KMS-11 (cell line): ENCODE data around the gene TFF3.

Source experiments
- H2AFZ ChIP-seq: fragments of 200-600 bp; sonication (generic); 2 replicates; pipeline ENCODE4 v1.6.1; 2016; ENCODE audit warnings: antibody characterized with exemption, mixed run types, low read depth
- H3K27ac ChIP-seq: fragments of 200-600 bp; sonication (generic); 2 replicates; pipeline ENCODE4 v1.6.1; 2016; ENCODE audit warnings: mild to moderate bottlenecking, mixed run types
- H3K27me3 ChIP-seq: fragments of 200-600 bp; sonication (generic); 2 replicates; pipeline ENCODE4 v1.6.1; 2017; ENCODE audit warnings: mild to moderate bottlenecking, low read depth, mixed run types, moderate library complexity; ENCODE audit not compliant: insufficient read depth
- H3K36me3 ChIP-seq: fragments of 200-600 bp; sonication (generic); 2 replicates; pipeline ENCODE4 v1.6.1; 2017; ENCODE audit warnings: mild to moderate bottlenecking, mixed run types; ENCODE audit not compliant: insufficient read depth
- H3K4me1 ChIP-seq: fragments of 200-600 bp; sonication (generic); 2 replicates; pipeline ENCODE4 v1.6.1; 2016; ENCODE audit warnings: mild to moderate bottlenecking, low read depth, mixed run types; ENCODE audit not compliant: poor library complexity, severe bottlenecking
- H3K4me2 ChIP-seq: fragments of 200-600 bp; sonication (generic); 2 replicates; pipeline ENCODE4 v1.7.0; 2016; ENCODE audit warnings: mild to moderate bottlenecking, mixed run types
- H3K4me3 ChIP-seq: fragments of 200-600 bp; sonication (generic); IDR thresholded peaks from 2 replicates; pipeline ENCODE4 v1.6.1; 2017; ENCODE audit warnings: low read depth, low read length, mixed read lengths; ENCODE audit not compliant: insufficient read depth
- H3K79me2 ChIP-seq: fragments of 200-600 bp; sonication (generic); 2 replicates; pipeline ENCODE4 v1.6.1; 2016; ENCODE audit warnings: low read depth, mixed run types; ENCODE audit not compliant: insufficient read depth
- H3K9ac ChIP-seq: fragments of 200-600 bp; sonication (generic); 2 replicates; pipeline ENCODE4 v1.6.1; 2016; ENCODE audit warnings: mild to moderate bottlenecking, mixed run types
- H4K20me1 ChIP-seq: fragments of 200-600 bp; sonication (generic); 2 replicates; pipeline ENCODE4 v1.6.1; 2016; ENCODE audit warnings: mild to moderate bottlenecking, mixed run types; ENCODE audit not compliant: insufficient read depth
- TF ChIP-seq, protein P1 (sequence below): fragments of 200-600 bp; sonication (generic); conservative IDR thresholded peaks from 2 replicates; pipeline ENCODE4 v1.6.1; 2017; ENCODE audit warnings: low read depth, mild to moderate bottlenecking, antibody characterized with exemption, low read length, moderate library complexity, mixed read lengths

The TFF3 gene

GRCh38 chr21:42317826-42318746 is 2.9 kb upstream of the TFF3 start:
- H2AFZ ChIP-seq, result no peak overlapping the region
- no peak overlapping the region for H3K4me2 ChIP-seq
- no peaks in the 10 kb centered on the region for H3K4me1 ChIP-seq

DNA sequence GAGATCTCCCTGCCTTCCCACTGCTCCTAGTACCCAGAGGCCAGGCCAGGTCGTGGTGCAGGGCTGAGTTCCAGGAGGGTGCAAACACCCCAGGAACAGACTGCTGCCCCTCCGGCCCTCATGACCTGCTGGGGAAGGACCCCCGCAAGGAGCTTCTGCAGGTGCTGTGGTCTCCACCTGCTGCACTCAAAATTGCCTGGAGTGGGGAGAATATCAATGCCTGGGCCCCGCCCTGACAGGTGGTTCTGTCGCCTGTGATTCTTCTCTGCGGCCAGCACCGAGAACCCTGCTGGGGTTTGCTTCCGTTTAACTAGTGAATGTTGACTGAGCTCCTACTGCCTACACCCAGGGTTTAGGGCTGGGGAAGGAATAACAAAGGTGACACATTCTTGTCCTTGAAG is 2.1 kb upstream of the TFF3 start:
- Histone ChIP-seq H3K79me2 (no peaks in the 10 kb centered on the region), H2AFZ (no peak overlapping the region), H3K4me1 (no peaks in the 10 kb centered on the region), H3K4me3 (no peak overlapping the region), H3K27ac (no peak overlapping the region), H3K27me3 (peaks cover 24% of the 10 kb centered on the region; the same call in 1 of the 2 replicates), H3K4me2 (no peak overlapping the region), H3K9ac (no peak overlapping the region), H3K36me3 (no peaks in the 10 kb centered on the region), H4K20me1 (no peaks in the 10 kb centered on the region)
- TF ChIP-seq, protein P1, sequence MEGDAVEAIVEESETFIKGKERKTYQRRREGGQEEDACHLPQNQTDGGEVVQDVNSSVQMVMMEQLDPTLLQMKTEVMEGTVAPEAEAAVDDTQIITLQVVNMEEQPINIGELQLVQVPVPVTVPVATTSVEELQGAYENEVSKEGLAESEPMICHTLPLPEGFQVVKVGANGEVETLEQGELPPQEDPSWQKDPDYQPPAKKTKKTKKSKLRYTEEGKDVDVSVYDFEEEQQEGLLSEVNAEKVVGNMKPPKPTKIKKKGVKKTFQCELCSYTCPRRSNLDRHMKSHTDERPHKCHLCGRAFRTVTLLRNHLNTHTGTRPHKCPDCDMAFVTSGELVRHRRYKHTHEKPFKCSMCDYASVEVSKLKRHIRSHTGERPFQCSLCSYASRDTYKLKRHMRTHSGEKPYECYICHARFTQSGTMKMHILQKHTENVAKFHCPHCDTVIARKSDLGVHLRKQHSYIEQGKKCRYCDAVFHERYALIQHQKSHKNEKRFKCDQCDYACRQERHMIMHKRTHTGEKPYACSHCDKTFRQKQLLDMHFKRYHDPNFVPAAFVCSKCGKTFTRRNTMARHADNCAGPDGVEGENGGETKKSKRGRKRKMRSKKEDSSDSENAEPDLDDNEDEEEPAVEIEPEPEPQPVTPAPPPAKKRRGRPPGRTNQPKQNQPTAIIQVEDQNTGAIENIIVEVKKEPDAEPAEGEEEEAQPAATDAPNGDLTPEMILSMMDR, result no peak

More at GRCh38 chr21:42317826-42318746, 2.9 kb upstream of the TFF3 start:
- Histone ChIP-seq H3K27me3 (peaks cover 24% of the 10 kb centered on the region; the same call in 1 of the 2 replicates), H3K79me2 (no peaks in the 10 kb centered on the region), H3K27ac (no peak overlapping the region), H3K36me3 (no peaks in the 10 kb centered on the region), H4K20me1 (no peaks in the 10 kb centered on the region), H3K9ac (no peak overlapping the region), H3K4me3 (no peak overlapping the region)
- TF ChIP-seq, protein P1, result no peak

- H3K27me3 ChIP-seq, result peaks cover 24% of the 10 kb centered on the region; the same call in 1 of the 2 replicates
- TF ChIP-seq, protein P1, result no peak
- no peak overlapping the region for H3K27ac ChIP-seq
- no peaks in the 10 kb centered on the region for H3K4me1 ChIP-seq
- H3K36me3 ChIP-seq, result no peaks in the 10 kb centered on the region
- H2AFZ ChIP-seq, result no peak overlapping the region
- H3K79me2 ChIP-seq, result no peaks in the 10 kb centered on the region
- no peak overlapping the region for H3K4me2 ChIP-seq
- no peak overlapping the region for H3K9ac ChIP-seq
- H3K4me3 ChIP-seq, result no peak overlapping the region
- H4K20me1 ChIP-seq, result no peaks in the 10 kb centered on the region
Observed at GRCh38 chr21:42316891-42317290, 1.7 kb upstream of the TFF3 start.

DNA sequence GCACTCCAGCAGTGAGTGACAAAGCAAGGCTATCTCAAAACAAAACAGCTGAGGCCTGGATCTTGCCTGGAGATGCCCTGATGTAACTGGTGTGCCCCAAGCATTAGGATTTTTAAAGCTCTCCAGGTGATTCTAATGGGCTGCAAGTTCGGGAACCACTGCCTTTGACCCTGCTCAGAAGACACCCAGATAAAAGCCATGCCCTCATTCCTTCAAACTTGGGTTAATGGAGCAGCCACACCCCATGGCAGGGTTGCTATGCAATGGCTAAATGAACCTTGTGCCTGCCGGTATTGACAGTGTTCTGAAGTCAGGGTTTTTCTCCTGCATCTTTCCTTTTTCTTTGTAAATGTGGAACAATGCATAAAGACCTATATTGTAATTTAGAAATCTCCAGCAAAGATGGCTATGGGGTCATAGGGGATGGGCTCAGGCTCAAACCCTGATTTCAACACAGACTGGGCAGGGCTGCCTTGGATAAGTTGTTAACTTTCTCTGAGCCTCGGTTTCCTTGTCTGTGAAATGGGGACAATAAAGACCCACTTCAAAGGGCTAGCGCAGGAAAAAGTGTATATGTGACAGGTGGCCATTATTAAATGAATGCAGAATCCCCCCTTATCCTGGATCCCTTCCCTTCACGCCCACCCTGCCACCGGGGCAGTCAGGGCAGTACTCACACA is 453 bp downstream of the TFF3 start:
- no peak overlapping the region for H3K9ac ChIP-seq
- H3K27me3 ChIP-seq, result peaks cover 24% of the 10 kb centered on the region; the same call in 1 of the 2 replicates
- H3K79me2 ChIP-seq, result no peaks in the 10 kb centered on the region
- TF ChIP-seq, protein P1, result no peak
- no peak overlapping the region for H2AFZ ChIP-seq
- H3K36me3 ChIP-seq, result no peaks in the 10 kb centered on the region
- H3K4me1 ChIP-seq, result no peaks in the 10 kb centered on the region
- no peak overlapping the region for H3K4me2 ChIP-seq
- no peak overlapping the region for H3K27ac ChIP-seq
- no peak overlapping the region for H3K4me3 ChIP-seq
- no peaks in the 10 kb centered on the region for H4K20me1 ChIP-seq
